Renal pelvis (tissue), 12 donors: Measurements from ENCODE around the gene DPY19L1. TPM values are rescaled to one million over a fixed set of nuclear protein-coding genes. Genes with fewer than 3 reads are reported as not detected.
"Not testable (repeated sequence)": the region's sequence is repeated elsewhere in the genome, so short reads cannot be mapped to it uniquely, and the experiment has no call there.

Experiments used
- DNase-seq: peaks from one replicate; pipeline ENCODE4 v3.0.0-alpha.2; 2013
- long read RNA-seq, 16 experiments: transcript quantifications; one replicate each; lab custom pipeline, GENCODE V29; 2026
- polyA plus RNA-seq, 3 donors: library from polyadenylated mRNA; unstranded; fragments of 120-200 nt; gene quantifications; one replicate each; pipeline ENCODE4 v1.2.1, GENCODE V29; 2013; ENCODE audit not compliant: insufficient read length in 3 of 3

DPY19L1 gene
- polyA plus RNA-seq = 10 to 100 TPM; 26.0 to 33.2 (median 29.6) TPM
- long read RNA-seq, donor 1, full-length matches to known transcripts = 2 of 2 reads
- long read RNA-seq, donor 1, partial matches to known transcripts = 0 of 2 reads
- long read RNA-seq, donor 1, other reads (novel, unspliced or antisense) = 0 of 2 reads
- long read RNA-seq, donor 2, full-length matches to known transcripts = 3 of 3 reads
- long read RNA-seq, donor 2, partial matches to known transcripts = 0 of 3 reads
- long read RNA-seq, donor 2, other reads (novel, unspliced or antisense) = 0 of 3 reads
- long read RNA-seq, donor 3, partial matches to known transcripts = 38 of 38 reads
- long read RNA-seq, donor 3, other reads (novel, unspliced or antisense) = 0 of 38 reads
- long read RNA-seq, donor 4, full-length matches to known transcripts = 3 of 3 reads
- long read RNA-seq, donor 4, partial matches to known transcripts = 0 of 3 reads
- long read RNA-seq, donor 4, other reads (novel, unspliced or antisense) = 0 of 3 reads
- long read RNA-seq, donor 5, full-length matches to known transcripts = 1 of 1 reads
- long read RNA-seq, donor 5, partial matches to known transcripts = 0 of 1 reads
- long read RNA-seq, donor 5, other reads (novel, unspliced or antisense) = 0 of 1 reads
- long read RNA-seq, donor 6, full-length matches to known transcripts = 2 of 2 reads
- long read RNA-seq, donor 6, partial matches to known transcripts = 0 of 2 reads
- long read RNA-seq, donor 6, other reads (novel, unspliced or antisense) = 0 of 2 reads
- long read RNA-seq, donor 7, full-length matches to known transcripts = 3 of 3 reads
- long read RNA-seq, donor 7, partial matches to known transcripts = 0 of 3 reads
- long read RNA-seq, donor 7, other reads (novel, unspliced or antisense) = 0 of 3 reads
- long read RNA-seq, donor 8, full-length matches to known transcripts = 1 of 1 reads
- long read RNA-seq, donor 8, partial matches to known transcripts = 0 of 1 reads
- long read RNA-seq, donor 8, other reads (novel, unspliced or antisense) = 0 of 1 reads
- long read RNA-seq, donor 9 = 0 reads
- long read RNA-seq, donor 10, full-length matches to known transcripts = 3 of 3 reads
- long read RNA-seq, donor 10, partial matches to known transcripts = 0 of 3 reads
- long read RNA-seq, donor 10, other reads (novel, unspliced or antisense) = 0 of 3 reads
- long read RNA-seq, donor 11 = 0 reads
- long read RNA-seq, donor 12, full-length matches to known transcripts = 3 of 3 reads
- long read RNA-seq, donor 12, partial matches to known transcripts = 0 of 3 reads
- long read RNA-seq, donor 12, other reads (novel, unspliced or antisense) = 0 of 3 reads
- long read RNA-seq, donor 13, full-length matches to known transcripts = 1 of 1 reads
- long read RNA-seq, donor 13, partial matches to known transcripts = 0 of 1 reads
- long read RNA-seq, donor 13, other reads (novel, unspliced or antisense) = 0 of 1 reads
- long read RNA-seq, donor 14, full-length matches to known transcripts = 5 of 13 reads
- long read RNA-seq, donor 14, partial matches to known transcripts = 8 of 13 reads
- long read RNA-seq, donor 14, other reads (novel, unspliced or antisense) = 0 of 13 reads
- long read RNA-seq, donor 15, full-length matches to known transcripts = 2 of 2 reads
- long read RNA-seq, donor 15, partial matches to known transcripts = 0 of 2 reads
- long read RNA-seq, donor 15, other reads (novel, unspliced or antisense) = 0 of 2 reads
- long read RNA-seq, donor 16, full-length matches to known transcripts = 2 of 2 reads
- long read RNA-seq, donor 16, partial matches to known transcripts = 0 of 2 reads
- long read RNA-seq, donor 16, other reads (novel, unspliced or antisense) = 0 of 2 reads

GRCh38 chr7:35037211-35037525, at the start of gene DPY19L1:
Gene DPY19L1 (minus strand): TSS chr7:35037485. CDS start chr7:35037394, 91 bp downstream.
- no peak for DNase-seq

GRCh38 chr7:35079517-35079916, 42.2 kb upstream of the DPY19L1 start:
- not testable (repeated sequence) for DNase-seq

- DNase-seq = not testable (repeated sequence)
These were observed 36.7 kb upstream of the DPY19L1 start for GRCh38 chr7:35074008-35074407.

GRCh38 chr7:35072950-35073827, 35.9 kb upstream of the DPY19L1 start:
- not testable (repeated sequence) for DNase-seq

- DNase-seq = not testable (repeated sequence)
These were observed 31.8 kb upstream of the DPY19L1 start for GRCh38 chr7:35069084-35069483.

- DNase-seq = not testable (repeated sequence)
These were observed 28.1 kb upstream of the DPY19L1 start for GRCh38 chr7:35065382-35065781.

GRCh38 chr7:35058571-35058970, 21.3 kb upstream of the DPY19L1 start:
- DNase-seq = not testable (repeated sequence)

- DNase-seq = not testable (repeated sequence)
These were observed 20.5 kb upstream of the DPY19L1 start for GRCh38 chr7:35057505-35058451.

- DNase-seq = not testable (repeated sequence)
These were observed 18.4 kb upstream of the DPY19L1 start for GRCh38 chr7:35055733-35056132.

- not testable (repeated sequence) for DNase-seq
These were observed 16.3 kb upstream of the DPY19L1 start for GRCh38 chr7:35053488-35054175.

GRCh38 chr7:35048390-35048789, 11.1 kb upstream of the DPY19L1 start:
- not testable (repeated sequence) for DNase-seq

- DNase-seq = not testable (repeated sequence)
These were observed 10.6 kb upstream of the DPY19L1 start for GRCh38 chr7:35047912-35048305.

GRCh38 chr7:35047263-35047911, 10.1 kb upstream of the DPY19L1 start:
- DNase-seq = not testable (repeated sequence)

- DNase-seq = not testable (repeated sequence)
These were observed 6.0 kb upstream of the DPY19L1 start for GRCh38 chr7:35043301-35043700.

- no peak for DNase-seq
These were observed 3.6 kb upstream of the DPY19L1 start for GRCh38 chr7:35040906-35041305.

GRCh38 chr7:35039343-35039742, 2.1 kb upstream of the DPY19L1 start:
- no peak for DNase-seq

GRCh38 chr7:35038354-35038753, 1.1 kb upstream of the DPY19L1 start:
- no peak for DNase-seq
